Heart right ventricle (tissue), 16 donors: ENCODE results near the gene IL1RAPL2. TPM values are rescaled to one million over a fixed set of nuclear protein-coding genes. Genes with fewer than 3 reads are reported as not detected.

ENCODE experiments used
- ATAC-seq, 8 donors: fragments of 200-7000 bp; cut with Tn5 transposase; one replicate each; pipeline ENCODE4 v1.9.1; 2020; ENCODE audit warnings: mild to moderate bottlenecking in 8 of 8, moderate library complexity in 8 of 8, moderate number of reproducible peaks in 1 of 8
- DNase-seq, 2 donors: peaks; one replicate each; pipeline ENCODE4 v3.0.0-alpha.2; 2020
- H3K27ac ChIP-seq, 10 donors: fragments of 200-600 bp; sonication (generic) in 2 of 10; one replicate each; pipeline versions ENCODE4 v1.5.0 to v1.8.0; 2020 to 2022; ENCODE audit warnings: mild to moderate bottlenecking in 3 of 10
- H3K27me3 ChIP-seq, 7 donors: fragments of 200-600 bp; one replicate each; pipeline ENCODE4 v1.8.0; 2021 to 2022; ENCODE audit warnings: mild to moderate bottlenecking in 2 of 7
- H3K36me3 ChIP-seq, 9 donors: fragments of 200-600 bp; sonication (generic) in 1 of 9; one replicate each; pipeline versions ENCODE4 v1.5.0 to v1.8.0; 2020 to 2022; ENCODE audit warnings: mild to moderate bottlenecking in 2 of 9
- H3K4me1 ChIP-seq, 9 donors: fragments of 200-600 bp; sonication (generic) in 1 of 9; one replicate each; pipeline versions ENCODE4 v1.5.0 to v1.8.0; 2020 to 2022; ENCODE audit warnings: mild to moderate bottlenecking in 4 of 9
- H3K4me3 ChIP-seq, 10 donors: fragments of 200-600 bp; sonication (generic) in 2 of 10; one replicate each; pipeline versions ENCODE4 v1.5.0 to v1.8.0; 2020 to 2022; ENCODE audit warnings: mild to moderate bottlenecking in 7 of 10, moderate library complexity in 2 of 10
- H3K9me3 ChIP-seq, 11 donors: fragments of 200-600 bp in 10 of 11; sonication (generic) in 2 of 11; one replicate each; pipeline versions ENCODE4 v1.5.0 to v1.8.0; 2013 to 2022; ENCODE audit warnings: mild to moderate bottlenecking in 2 of 11, control low read depth in 1 of 11, moderate library complexity in 1 of 11
- WGBS, 2 donors: extraction: QIAGEN DNeasy Blood & Tissue Kit; methylation state at CpG; one replicate each; pipeline ENCODE4 v1.1.7; 2013; ENCODE audit warnings: inconsistent platforms in 1 of 2; 5-methylcytosine and 5-hydroxymethylcytosine counted together
- intact Hi-C, 10 donors: fragments of 100-400 bp; cut with DNase I; formaldehyde crosslinking; loops; one replicate each; pipeline versions ENCODE4 v1.11.1 to v1.14.2; 2022
- polyA plus RNA-seq, 2 donors: library from polyadenylated mRNA; stranded (reverse); fragments of 200-250 nt; gene quantifications; one replicate each; pipeline ENCODE4 v1.2.3, GENCODE V29; 2013
- total RNA-seq, 10 donors: library from RNA; stranded (reverse); fragmentation: NEBNext Ultra II Directional in 3 of 10; extraction: Animal tissue kit (Norgen Biotek cat#: 25700) in 3 of 10; gene quantifications; one replicate each; pipeline versions ENCODE4 v1.2.1 to v1.2.4, GENCODE V29; 2021 to 2023
- TF ChIP-seq, protein P1 (sequence below), 9 donors: fragments of 200-600 bp; sonication (generic) in 2 of 9; IDR thresholded peaks; one replicate each; pipeline versions ENCODE4 v1.5.0 to v1.8.0; 2021 to 2022; ENCODE audit warnings: antibody characterized with exemption in 9 of 9, mild to moderate bottlenecking in 5 of 9, moderate library complexity in 1 of 9
- donor health status: Arrhythmogenic right ventricular cardiomyopathy.
- donor health status: ischemic (EF 13 %, LVEDD 7.1; RV severe dilation, severe dysfunction).
- donor health status: healthy with polysubstance abuse.
- donor health status: DM: no; HTN: yes; CAD: no.
- donor health status: DM: no; HTN: no; CAD: no.
- donor health status: ischemic (EF 25% LVEDD 6.9; RV normal size, moderate dysfunction).
- donor health status: ischemic (EF 25% LVEDD 5.7; RV mildly dilated, moderate dysfunction).
- donor health status: healthy.
- donor health status: DM: yes; HTN: yes; CAD: no.
- donor health status: Ischemic cardiomyopathy.
- donor health status: ischemic (EF 35%, LVEDD 5.7; RV mildly dilated, moderate dysfunction).
- donor health status: nonischemic (EF 11% LVEDD 7.7; RV severe dilation, severe dysfunction).
- donor health status: DM: yes; HTN: yes; CAD: no.
- donor health status: PGD.
- donor health status: ischemic (EF 29% LVEDD 5.4; RV normal size, mild dysfunction).
- donor health status: nonischemic (EF 23%, LVEDD 6.1; RV moderate dilation, normal function).

IL1RAPL2 gene
- total and polyA plus RNA-seq, 12 donors: 0.01 TPM; not detected in 11

DNA sequence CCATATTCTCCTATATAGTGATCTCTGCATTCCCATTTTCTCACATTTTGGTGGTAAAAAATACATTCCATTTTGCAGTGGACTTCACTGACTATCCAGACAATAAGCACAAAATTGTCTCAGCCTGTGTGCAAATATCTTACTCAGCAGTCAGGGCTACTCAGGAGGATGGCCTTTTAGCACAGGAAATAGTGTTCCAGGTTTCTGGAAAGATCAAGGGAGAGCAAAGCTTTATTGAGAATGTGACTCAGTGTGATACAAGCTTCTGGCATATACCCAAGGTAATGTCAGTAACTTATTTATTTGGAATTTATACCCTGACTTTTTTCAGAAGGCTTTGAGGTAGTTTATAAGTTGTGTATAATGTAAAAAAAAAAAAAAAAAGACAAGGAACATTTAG is 421.1 kb downstream of the IL1RAPL2 start:
- Histone ChIP-seq H3K36me3 (no peaks in the 10 kb centered on the region), H3K27ac (no peak overlapping the region), H3K27me3 (peaks cover 0 to 44% (median 0%) of the 10 kb centered on the region in 7 donors), H3K9me3 (no peaks in the 10 kb centered on the region), H3K4me3 (no peak overlapping the region), H3K4me1 (no peaks in the 10 kb centered on the region)
- intact Hi-C loops: no loop called here
- TF ChIP-seq, protein P1, sequence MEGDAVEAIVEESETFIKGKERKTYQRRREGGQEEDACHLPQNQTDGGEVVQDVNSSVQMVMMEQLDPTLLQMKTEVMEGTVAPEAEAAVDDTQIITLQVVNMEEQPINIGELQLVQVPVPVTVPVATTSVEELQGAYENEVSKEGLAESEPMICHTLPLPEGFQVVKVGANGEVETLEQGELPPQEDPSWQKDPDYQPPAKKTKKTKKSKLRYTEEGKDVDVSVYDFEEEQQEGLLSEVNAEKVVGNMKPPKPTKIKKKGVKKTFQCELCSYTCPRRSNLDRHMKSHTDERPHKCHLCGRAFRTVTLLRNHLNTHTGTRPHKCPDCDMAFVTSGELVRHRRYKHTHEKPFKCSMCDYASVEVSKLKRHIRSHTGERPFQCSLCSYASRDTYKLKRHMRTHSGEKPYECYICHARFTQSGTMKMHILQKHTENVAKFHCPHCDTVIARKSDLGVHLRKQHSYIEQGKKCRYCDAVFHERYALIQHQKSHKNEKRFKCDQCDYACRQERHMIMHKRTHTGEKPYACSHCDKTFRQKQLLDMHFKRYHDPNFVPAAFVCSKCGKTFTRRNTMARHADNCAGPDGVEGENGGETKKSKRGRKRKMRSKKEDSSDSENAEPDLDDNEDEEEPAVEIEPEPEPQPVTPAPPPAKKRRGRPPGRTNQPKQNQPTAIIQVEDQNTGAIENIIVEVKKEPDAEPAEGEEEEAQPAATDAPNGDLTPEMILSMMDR (IDR thresholded peaks at IDR 0.05): no peak
- ATAC-seq (no peak), DNase-seq (no peak)

DNA sequence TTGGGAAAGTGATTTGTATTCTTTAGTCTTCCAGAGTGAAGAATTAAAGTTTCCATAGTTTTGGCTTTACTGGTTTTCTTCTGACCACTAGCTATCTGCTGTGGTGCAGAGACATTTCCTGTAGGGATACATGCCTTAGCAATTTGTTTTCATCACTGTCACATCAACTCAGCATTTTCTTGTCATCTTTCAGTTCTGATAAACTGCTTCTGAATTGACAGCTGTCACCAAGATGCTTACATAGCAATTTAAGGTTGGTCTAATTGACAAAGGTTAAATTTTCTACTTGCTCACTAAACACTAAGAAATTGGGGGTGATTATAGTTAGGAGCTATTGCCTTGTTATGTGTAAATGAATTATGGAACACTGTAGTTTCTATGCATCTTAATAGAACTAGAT is 422.0 kb downstream of the IL1RAPL2 start:
- Histone ChIP-seq H3K4me3 (no peak overlapping the region), H3K9me3 (no peaks in the 10 kb centered on the region), H3K27ac (no peak overlapping the region), H3K27me3 (peaks cover 0 to 50% (median 0%) of the 10 kb centered on the region in 7 donors), H3K36me3 (no peaks in the 10 kb centered on the region), H3K4me1 (no peaks in the 10 kb centered on the region)
- intact Hi-C loops: no loop called here
- DNase-seq: no peak
- ATAC-seq: no peak
- TF ChIP-seq, protein P1 (IDR thresholded peaks at IDR 0.05): no peak

DNA sequence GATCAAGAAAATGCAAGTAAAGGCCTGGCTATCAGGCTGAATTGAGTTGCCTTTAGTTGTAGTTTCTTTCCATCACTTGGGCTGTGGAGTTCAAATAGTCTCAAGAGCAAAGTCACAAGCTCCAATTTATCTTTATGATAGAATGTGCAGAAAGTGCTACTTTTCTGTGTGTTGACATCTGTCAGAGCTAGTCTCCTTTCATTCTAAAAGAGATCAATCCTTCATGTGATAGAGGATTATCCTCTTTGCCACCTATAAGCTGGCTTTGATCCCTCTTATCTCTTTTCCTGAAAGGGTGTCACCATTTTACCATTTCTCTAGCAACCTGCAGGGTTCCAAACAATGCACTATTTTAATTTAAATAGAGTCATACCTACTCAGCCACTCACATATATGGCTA is 429.5 kb downstream of the IL1RAPL2 start:
- TF ChIP-seq, protein P1 (IDR thresholded peaks at IDR 0.05): no peak
- Histone ChIP-seq H3K36me3 (no peaks in the 10 kb centered on the region), H3K27me3 (peaks cover 0 to 25% (median 0%) of the 10 kb centered on the region in 7 donors), H3K27ac (no peak overlapping the region), H3K9me3 (no peaks in the 10 kb centered on the region), H3K4me1 (no peaks in the 10 kb centered on the region), H3K4me3 (no peak overlapping the region)
- intact Hi-C loops: no loop called here
- ATAC-seq (no peak), DNase-seq (no peak)

- Histone ChIP-seq H3K4me1 (no peaks in the 10 kb centered on the region), H3K36me3 (no peaks in the 10 kb centered on the region), H3K27ac (no peak overlapping the region), H3K9me3 (no peaks in the 10 kb centered on the region), H3K4me3 (no peak overlapping the region), H3K27me3 (peaks cover 0 to 27% (median 0%) of the 10 kb centered on the region in 7 donors)
- ATAC-seq (no peak), DNase-seq (no peak)
- intact Hi-C loops: loop anchor here in 1 of 10 donors (5.0 kb wide), 1 partner anchor 1741 kb away; no protein-coding TSS in a partner anchor
- TF ChIP-seq, protein P1 (IDR thresholded peaks at IDR 0.05): no peak
- 61 to 80% methylated on average over 3 of the region's 3 CpGs for WGBS, 2 donors
Observed at GRCh38 chrX:105006103-105006502, 440.1 kb downstream of the IL1RAPL2 start.
